Measurements from ENCODE around the gene RUNX2. TPM values are rescaled to one million over a fixed set of nuclear protein-coding genes. Genes with fewer than 3 reads are reported as not detected.

RUNX2 gene
- total RNA-seq, 1 donor from 2014 or later, result 0.52 TPM

- Histone ChIP-seq H3K9ac (ENCODE audit: low read depth in 1 of 3, low read length in 3 of 3) (no peak overlapping the region), H3K27ac (ENCODE audit: low read depth, low read length) (no peak overlapping the region), H3K27me3 (ENCODE audit: control insufficient read depth in 3 of 3, insufficient read depth in 3 of 3, low read length in 3 of 3) (no peaks in the 10 kb centered on the region)
Observed at GRCh38 chr6:45702849-45703739, 375.0 kb downstream of the RUNX2 start.

DNA sequence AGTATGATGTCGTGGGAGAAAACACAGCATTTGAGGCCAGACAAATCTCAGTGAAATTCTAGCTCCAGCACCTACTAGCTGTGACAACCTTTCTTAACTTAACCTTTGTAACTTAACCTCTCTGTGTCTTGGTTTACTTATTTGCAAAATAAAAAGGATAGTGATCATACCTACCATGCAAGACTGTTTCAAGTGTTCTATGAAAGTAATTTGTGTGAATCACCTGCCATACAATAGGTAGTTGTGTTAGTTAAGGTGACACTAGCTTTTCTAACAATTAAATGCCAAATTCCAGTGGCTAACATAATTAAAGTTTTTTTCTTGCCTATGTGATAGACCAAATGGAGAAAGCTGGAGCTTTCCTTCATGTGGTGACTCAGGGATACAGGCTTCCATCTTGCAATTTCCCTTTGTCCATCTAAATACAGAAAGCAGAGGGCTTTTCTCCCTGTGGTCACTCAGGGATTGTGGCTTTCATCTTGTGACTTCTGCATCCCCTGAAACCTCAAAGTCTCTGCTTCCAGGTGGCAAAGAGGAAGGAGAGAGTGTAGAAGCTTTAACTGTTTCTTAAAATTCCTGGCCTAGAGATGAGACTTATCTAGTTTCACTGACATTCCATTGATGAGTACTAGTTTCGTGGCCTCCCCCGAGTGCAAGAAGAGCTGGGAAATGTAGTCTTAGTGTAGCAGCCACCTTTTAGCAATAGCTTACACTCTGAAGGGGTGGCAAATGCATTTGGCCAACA, 376.1 kb downstream of the RUNX2 start:
- H3K9me3 ChIP-seq (ENCODE audit: control insufficient read depth in 3 of 3, low read length in 3 of 3), result no peaks in the 10 kb centered on the region
- no peaks in the 10 kb centered on the region for H3K27me3 ChIP-seq (ENCODE audit: control insufficient read depth in 3 of 3, insufficient read depth in 3 of 3, low read length in 3 of 3)
- no peak overlapping the region for H3K9ac ChIP-seq (ENCODE audit: low read depth in 1 of 3, low read length in 3 of 3)
- no peak overlapping the region for H3K4me3 ChIP-seq (ENCODE audit: low read length in 3 of 3)
- H3K4me1 ChIP-seq (ENCODE audit: control insufficient read depth in 3 of 3, insufficient read depth in 3 of 3, low read length in 3 of 3), result no peaks in the 10 kb centered on the region
- H3K27ac ChIP-seq (ENCODE audit: low read depth, low read length), result no peak overlapping the region
- H3K36me3 ChIP-seq (ENCODE audit: control insufficient read depth in 3 of 3, insufficient read depth in 3 of 3, low read length in 3 of 3), result no peaks in the 10 kb centered on the region

More at GRCh38 chr6:45702849-45703739, 375.0 kb downstream of the RUNX2 start:
- Histone ChIP-seq H3K4me1 (ENCODE audit: control insufficient read depth in 3 of 3, insufficient read depth in 3 of 3, low read length in 3 of 3) (no peaks in the 10 kb centered on the region), H3K9me3 (ENCODE audit: control insufficient read depth in 3 of 3, low read length in 3 of 3) (no peaks in the 10 kb centered on the region), H3K4me3 (ENCODE audit: low read length in 3 of 3) (no peak overlapping the region), H3K36me3 (ENCODE audit: control insufficient read depth in 3 of 3, insufficient read depth in 3 of 3, low read length in 3 of 3) (no peaks in the 10 kb centered on the region)

DNA sequence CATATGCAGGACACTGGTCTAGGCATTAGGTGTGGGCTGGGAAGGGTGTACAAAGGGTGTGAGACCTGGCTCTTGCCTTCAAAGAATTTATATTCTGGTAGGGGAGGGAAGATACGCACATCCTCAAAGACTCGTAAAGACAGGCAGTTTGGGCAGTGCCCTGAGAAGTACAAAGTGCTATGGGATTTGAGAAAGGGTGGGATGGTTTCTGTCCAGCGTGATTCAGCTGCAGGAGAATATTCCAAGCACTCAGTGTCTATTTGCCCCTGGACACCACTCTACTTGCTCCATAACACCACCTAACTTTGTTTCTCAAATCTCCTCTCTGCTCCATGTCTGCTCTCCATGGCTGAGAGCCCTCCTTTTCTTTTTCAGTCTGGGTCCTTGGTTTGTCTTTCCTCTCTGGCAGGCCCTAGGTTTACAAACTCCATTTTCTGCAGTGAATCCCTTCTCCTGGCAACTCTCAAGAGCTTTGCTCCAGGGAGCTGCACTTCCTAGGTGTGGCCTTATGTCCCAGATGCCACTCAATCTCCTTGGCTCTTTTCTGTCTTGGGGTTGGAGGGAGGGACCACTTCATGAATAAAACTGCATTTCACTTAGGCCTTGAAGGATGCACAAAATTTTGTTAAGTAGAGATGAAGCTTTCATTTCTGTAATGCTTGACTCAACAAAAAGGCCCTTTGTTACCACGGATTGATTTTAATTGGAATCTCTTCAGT, 377.2 kb downstream of the RUNX2 start:
- no peaks in the 10 kb centered on the region for H3K27me3 ChIP-seq (ENCODE audit: control insufficient read depth in 3 of 3, insufficient read depth in 3 of 3, low read length in 3 of 3)
- H3K9ac ChIP-seq (ENCODE audit: low read depth in 1 of 3, low read length in 3 of 3), result no peak overlapping the region
- no peaks in the 10 kb centered on the region for H3K36me3 ChIP-seq (ENCODE audit: control insufficient read depth in 3 of 3, insufficient read depth in 3 of 3, low read length in 3 of 3)
- no peaks in the 10 kb centered on the region for H3K4me1 ChIP-seq (ENCODE audit: control insufficient read depth in 3 of 3, insufficient read depth in 3 of 3, low read length in 3 of 3)
- no peak overlapping the region for H3K27ac ChIP-seq (ENCODE audit: low read depth, low read length)
- H3K9me3 ChIP-seq (ENCODE audit: control insufficient read depth in 3 of 3, low read length in 3 of 3), result no peaks in the 10 kb centered on the region
- H3K4me3 ChIP-seq (ENCODE audit: low read length in 3 of 3), result no peak overlapping the region

- Histone ChIP-seq H3K9ac (ENCODE audit: low read depth in 1 of 3, low read length in 3 of 3) (no peak overlapping the region), H3K27ac (ENCODE audit: low read depth, low read length) (no peak overlapping the region), H3K27me3 (ENCODE audit: control insufficient read depth in 3 of 3, insufficient read depth in 3 of 3, low read length in 3 of 3) (no peaks in the 10 kb centered on the region), H3K36me3 (ENCODE audit: control insufficient read depth in 3 of 3, insufficient read depth in 3 of 3, low read length in 3 of 3) (no peaks in the 10 kb centered on the region), H3K9me3 (ENCODE audit: control insufficient read depth in 3 of 3, low read length in 3 of 3) (no peaks in the 10 kb centered on the region), H3K4me1 (ENCODE audit: control insufficient read depth in 3 of 3, insufficient read depth in 3 of 3, low read length in 3 of 3) (peaks cover 0 to 5% (median 4%) of the 10 kb centered on the region in 3 donors), H3K4me3 (ENCODE audit: low read length in 3 of 3) (no peak overlapping the region)
Observed at GRCh38 chr6:45706319-45706718, 378.2 kb downstream of the RUNX2 start.

GRCh38 chr6:45707176-45707575, 379.0 kb downstream of the RUNX2 start:
- H3K4me1 ChIP-seq (ENCODE audit: control insufficient read depth in 3 of 3, insufficient read depth in 3 of 3, low read length in 3 of 3), result peaks cover 0 to 5% (median 4%) of the 10 kb centered on the region in 3 donors
- H3K27ac ChIP-seq (ENCODE audit: low read depth, low read length), result no peak overlapping the region
- H3K9ac ChIP-seq (ENCODE audit: low read depth in 1 of 3, low read length in 3 of 3), result no peak overlapping the region
- H3K9me3 ChIP-seq (ENCODE audit: control insufficient read depth in 3 of 3, low read length in 3 of 3), result no peaks in the 10 kb centered on the region
- no peaks in the 10 kb centered on the region for H3K27me3 ChIP-seq (ENCODE audit: control insufficient read depth in 3 of 3, insufficient read depth in 3 of 3, low read length in 3 of 3)
- H3K36me3 ChIP-seq (ENCODE audit: control insufficient read depth in 3 of 3, insufficient read depth in 3 of 3, low read length in 3 of 3), result no peaks in the 10 kb centered on the region
- H3K4me3 ChIP-seq (ENCODE audit: low read length in 3 of 3), result no peak overlapping the region

GRCh38 chr6:45709781-45710220, 381.7 kb downstream of the RUNX2 start:
- Histone ChIP-seq H3K36me3 (ENCODE audit: control insufficient read depth in 3 of 3, insufficient read depth in 3 of 3, low read length in 3 of 3) (no peaks in the 10 kb centered on the region), H3K9ac (ENCODE audit: low read depth in 1 of 3, low read length in 3 of 3) (no peak overlapping the region), H3K9me3 (ENCODE audit: control insufficient read depth in 3 of 3, low read length in 3 of 3) (no peaks in the 10 kb centered on the region), H3K4me1 (ENCODE audit: control insufficient read depth in 3 of 3, insufficient read depth in 3 of 3, low read length in 3 of 3) (peaks cover 0 to 9% (median 5%) of the 10 kb centered on the region in 3 donors), H3K27ac (ENCODE audit: low read depth, low read length) (no peak overlapping the region), H3K27me3 (ENCODE audit: control insufficient read depth in 3 of 3, insufficient read depth in 3 of 3, low read length in 3 of 3) (no peaks in the 10 kb centered on the region), H3K4me3 (ENCODE audit: low read length in 3 of 3) (no peak overlapping the region)

DNA sequence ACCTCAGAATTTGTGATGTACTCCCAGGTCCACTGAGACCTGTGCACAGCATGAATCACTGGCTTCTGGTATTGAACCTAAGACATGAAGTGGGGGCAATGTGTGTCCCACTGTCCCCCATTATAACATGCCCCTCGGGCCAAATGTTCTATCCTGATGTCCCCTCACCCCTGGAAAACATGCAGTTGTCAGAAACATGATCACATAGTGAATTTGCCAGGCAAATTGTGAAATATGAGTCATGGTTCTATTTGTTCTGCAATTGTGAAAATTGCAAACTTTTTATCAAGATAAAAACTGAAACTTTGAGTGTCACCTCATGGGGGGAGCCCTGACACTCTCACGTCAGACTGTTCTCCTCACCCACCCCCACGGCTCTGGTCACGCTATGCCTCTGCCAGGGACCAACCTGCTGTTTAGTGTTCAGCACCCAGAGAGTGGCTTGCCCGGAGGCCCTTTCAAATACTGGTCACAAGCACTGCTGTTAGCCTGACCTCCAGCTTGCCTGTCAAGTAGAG, 382.2 kb downstream of the RUNX2 start:
- Histone ChIP-seq H3K4me3 (ENCODE audit: low read length in 3 of 3) (no peak overlapping the region), H3K27ac (ENCODE audit: low read depth, low read length) (no peak overlapping the region), H3K9ac (ENCODE audit: low read depth in 1 of 3, low read length in 3 of 3) (no peak overlapping the region), H3K9me3 (ENCODE audit: control insufficient read depth in 3 of 3, low read length in 3 of 3) (no peaks in the 10 kb centered on the region), H3K4me1 (ENCODE audit: control insufficient read depth in 3 of 3, insufficient read depth in 3 of 3, low read length in 3 of 3) (peaks cover 0 to 9% (median 5%) of the 10 kb centered on the region in 3 donors), H3K27me3 (ENCODE audit: control insufficient read depth in 3 of 3, insufficient read depth in 3 of 3, low read length in 3 of 3) (no peaks in the 10 kb centered on the region), H3K36me3 (ENCODE audit: control insufficient read depth in 3 of 3, insufficient read depth in 3 of 3, low read length in 3 of 3) (no peaks in the 10 kb centered on the region)

GRCh38 chr6:45712076-45712475, 383.9 kb downstream of the RUNX2 start:
- no peaks in the 10 kb centered on the region for H3K36me3 ChIP-seq (ENCODE audit: control insufficient read depth in 3 of 3, insufficient read depth in 3 of 3, low read length in 3 of 3)
- H3K27ac ChIP-seq (ENCODE audit: low read depth, low read length), result no peak overlapping the region
- H3K9ac ChIP-seq (ENCODE audit: low read depth in 1 of 3, low read length in 3 of 3), result no peak overlapping the region
- peaks cover 0 to 9% (median 5%) of the 10 kb centered on the region in 3 donors for H3K4me1 ChIP-seq (ENCODE audit: control insufficient read depth in 3 of 3, insufficient read depth in 3 of 3, low read length in 3 of 3)
- H3K4me3 ChIP-seq (ENCODE audit: low read length in 3 of 3), result no peak overlapping the region
- H3K9me3 ChIP-seq (ENCODE audit: control insufficient read depth in 3 of 3, low read length in 3 of 3), result no peaks in the 10 kb centered on the region
- no peaks in the 10 kb centered on the region for H3K27me3 ChIP-seq (ENCODE audit: control insufficient read depth in 3 of 3, insufficient read depth in 3 of 3, low read length in 3 of 3)

DNA sequence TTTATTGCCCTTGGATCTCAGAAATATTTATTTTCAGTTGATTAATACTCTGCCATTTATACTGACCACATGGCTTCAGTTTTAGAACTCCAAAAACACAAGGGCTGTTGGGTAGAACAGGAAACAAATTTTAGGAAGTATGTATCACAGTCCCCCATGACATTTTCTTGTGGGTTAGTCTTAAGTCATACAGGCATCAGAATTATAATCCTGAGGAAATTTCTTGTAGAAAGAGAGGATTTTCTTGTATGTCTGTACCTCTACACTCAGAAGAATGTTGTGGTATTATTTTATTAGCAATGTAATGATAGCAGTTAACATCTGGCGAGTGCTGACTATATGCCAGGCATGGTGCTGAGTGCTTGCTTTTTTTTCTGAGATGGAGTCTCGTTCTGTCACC, 384.7 kb downstream of the RUNX2 start:
- Histone ChIP-seq H3K27ac (ENCODE audit: low read depth, low read length) (no peak overlapping the region), H3K27me3 (ENCODE audit: control insufficient read depth in 3 of 3, insufficient read depth in 3 of 3, low read length in 3 of 3) (no peaks in the 10 kb centered on the region), H3K9me3 (ENCODE audit: control insufficient read depth in 3 of 3, low read length in 3 of 3) (no peaks in the 10 kb centered on the region), H3K36me3 (ENCODE audit: control insufficient read depth in 3 of 3, insufficient read depth in 3 of 3, low read length in 3 of 3) (no peaks in the 10 kb centered on the region), H3K4me3 (ENCODE audit: low read length in 3 of 3) (no peak overlapping the region), H3K9ac (ENCODE audit: low read depth in 1 of 3, low read length in 3 of 3) (no peak overlapping the region), H3K4me1 (ENCODE audit: control insufficient read depth in 3 of 3, insufficient read depth in 3 of 3, low read length in 3 of 3) (peaks cover 0 to 9% (median 5%) of the 10 kb centered on the region in 3 donors)

Measured in skeletal muscle tissue (tissue), 4 donors.